H1 (cell line): ENCODE measurements around the gene PDE4D. TPM values are rescaled to one million over a fixed set of nuclear protein-coding genes. Genes with fewer than 3 reads are reported as not detected.

Experiments used
- TCF12 ChIP-seq: IDR thresholded peaks from 2 replicates; pipeline ENCODE4 v1.6.1; 2011; ENCODE audit warnings: low read depth, mild to moderate bottlenecking, low read length
- polyA plus RNA-seq, 7 experiments: library from polyadenylated mRNA; depleted of rRNA in 3 of 7; stranded (reverse) in 5 of 7; unstranded in 2 of 7; fragments of >200 nt in 5 of 7; fragments of 200-250 nt in 2 of 7; gene quantifications; 1 replicate in 5 of 7; 2 replicates in 1 of 7; 4 replicates in 1 of 7; pipeline versions ENCODE4 v1.2.1 to v1.2.3, GENCODE V29; 2011 to 2013; ENCODE audit warnings: missing spikeins in 2 of 7, mixed read lengths in 2 of 7
- total RNA-seq: library from RNA; stranded (reverse); fragmentation: NEBNext Ultra II Directional; extraction: Animal tissue kit (Norgen Biotek cat#: 25700); gene quantifications from 2 replicates; pipeline ENCODE4 v1.2.1, GENCODE V29; 2021

Gene PDE4D
- total and polyA plus RNA-seq, 2 of the 8 experiments (the other 6 are each of a cell fraction or from before 2014, with no cell fraction given), result 2.3 to 3.7 TPM

DNA sequence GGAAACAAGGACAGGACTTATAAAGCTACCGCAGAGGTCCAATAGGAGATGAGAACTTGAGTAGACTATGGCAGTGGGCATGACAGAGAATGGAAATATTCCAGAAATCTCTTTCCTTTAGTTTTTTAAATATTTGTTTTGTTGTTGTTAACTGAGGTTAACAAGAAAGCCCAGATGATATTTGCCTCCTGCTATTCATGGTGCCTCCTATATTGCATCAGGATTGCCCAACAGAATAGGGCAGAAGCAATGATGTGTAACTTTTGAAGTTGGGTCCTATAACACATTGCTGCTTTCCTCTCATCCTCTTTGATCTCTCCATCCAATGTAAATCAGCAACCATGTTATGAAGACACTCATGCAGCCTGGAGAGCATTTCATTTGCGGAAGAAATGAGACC, 42.8 kb downstream of the PDE4D start (continued):
- no peak for TF ChIP-seq TCF12
